Erythroblast (primary cell): ENCODE measurements around the gene TLN1.

Experiments
- DNase-seq, 2 experiments: peaks; one replicate each; lab custom pipeline; 2025; lab: John Stamatoyannopoulos, UW
- GATA1 ChIP-seq: IDR thresholded peaks from 2 replicates; pipeline ENCODE4 v1.6.1; 2011; ENCODE audit warnings: low read depth, mild to moderate bottlenecking, control low read depth, low read length, moderate library complexity
- POLR2A ChIP-seq: IDR thresholded peaks from 2 replicates; pipeline ENCODE4 v1.6.1; 2011; ENCODE audit warnings: mild to moderate bottlenecking, low read length

Gene TLN1

DNA sequence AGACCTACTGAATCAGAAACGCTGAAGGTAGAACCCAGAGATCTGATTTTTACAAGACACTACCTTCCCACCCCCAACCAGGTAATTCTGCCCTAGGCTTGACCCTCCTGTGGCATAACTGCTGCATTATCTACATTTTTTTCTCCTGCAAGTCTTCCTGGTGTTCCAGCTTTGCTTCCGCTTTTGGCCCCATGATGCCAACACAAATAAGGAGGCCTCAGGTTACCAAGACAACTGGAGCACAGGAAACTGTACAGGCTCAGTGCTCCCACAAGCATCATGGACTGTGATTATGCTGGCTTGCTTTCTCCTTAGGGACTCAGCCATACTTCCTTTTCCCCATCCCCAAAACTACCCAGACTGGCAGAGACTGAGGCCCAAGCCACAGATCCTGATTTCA is 28.7 kb upstream of the TLN1 start:
- TF ChIP-seq GATA1, result no peak
- TF ChIP-seq POLR2A, result no peak
- DNase-seq, result no peak

DNA sequence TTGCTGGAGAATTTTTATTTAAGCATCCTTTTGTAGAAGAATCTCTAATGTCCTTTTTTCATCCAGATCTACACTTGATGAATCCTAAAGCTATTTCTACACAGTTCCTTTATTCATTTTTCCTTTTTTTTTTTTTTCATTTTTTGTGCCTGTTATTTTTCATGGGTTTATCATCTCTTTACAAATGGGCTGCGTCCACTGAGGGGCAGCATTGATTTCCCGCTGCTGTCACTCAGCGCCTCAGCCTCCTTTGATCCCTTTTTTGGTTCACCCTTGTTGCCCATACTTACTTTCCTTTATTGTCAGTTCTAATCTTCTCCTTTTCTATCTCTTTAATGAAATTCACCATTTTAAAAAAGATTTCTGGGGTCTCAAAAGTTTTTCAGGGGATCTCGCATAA is 27.8 kb upstream of the TLN1 start:
- no peak for DNase-seq
- TF ChIP-seq POLR2A (no peak), GATA1 (no peak)

DNA sequence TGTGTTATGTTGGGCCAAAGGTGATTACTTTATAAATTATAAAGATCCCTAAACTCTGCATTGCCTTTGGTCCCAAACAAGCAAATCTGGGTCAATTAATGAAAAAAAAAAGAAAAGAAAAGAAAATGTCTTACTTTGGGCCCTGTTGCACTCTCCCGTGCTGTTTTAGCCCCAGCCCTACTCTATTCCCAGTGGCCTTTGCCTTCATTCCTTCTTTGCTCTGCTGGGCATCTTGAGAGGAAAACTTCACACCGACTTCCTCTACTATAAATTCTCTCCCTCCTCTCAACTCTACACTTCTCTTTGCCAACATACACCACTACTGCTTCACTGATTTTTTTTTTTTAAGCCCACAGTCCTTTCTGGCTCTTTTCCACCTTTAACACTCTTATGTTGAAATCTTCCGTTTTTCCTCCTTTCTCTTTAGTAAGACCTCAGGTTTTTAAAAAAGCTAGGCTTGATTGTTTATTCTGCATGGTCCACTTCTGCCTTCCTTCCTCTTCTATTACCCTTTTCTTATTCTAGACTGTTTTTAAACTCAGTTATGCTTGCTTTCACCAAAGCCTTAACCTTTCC is 26.6 kb upstream of the TLN1 start:
- no peak for DNase-seq
- TF ChIP-seq GATA1, result no peak
- no peak for TF ChIP-seq POLR2A

DNA sequence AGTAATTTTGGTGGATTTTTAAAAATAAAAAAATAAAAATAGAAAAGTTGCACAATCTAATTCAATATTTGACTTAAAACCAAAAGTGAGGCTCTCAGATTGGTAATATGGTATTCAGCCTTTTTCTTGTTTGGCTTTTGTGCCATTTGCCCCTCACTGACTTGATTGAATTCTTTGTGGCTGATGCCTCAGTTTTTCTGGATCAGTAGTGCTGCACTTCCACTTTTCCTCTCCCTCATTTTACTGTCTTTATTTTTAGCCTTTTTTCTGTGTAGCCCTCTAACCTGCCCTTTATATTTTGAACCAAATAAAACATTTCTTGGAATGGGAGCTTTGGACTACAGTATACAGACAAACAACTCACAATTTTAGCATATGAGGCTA is 25.9 kb upstream of the TLN1 start:
- TF ChIP-seq POLR2A (no peak), GATA1 (no peak)
- no peak for DNase-seq

DNA sequence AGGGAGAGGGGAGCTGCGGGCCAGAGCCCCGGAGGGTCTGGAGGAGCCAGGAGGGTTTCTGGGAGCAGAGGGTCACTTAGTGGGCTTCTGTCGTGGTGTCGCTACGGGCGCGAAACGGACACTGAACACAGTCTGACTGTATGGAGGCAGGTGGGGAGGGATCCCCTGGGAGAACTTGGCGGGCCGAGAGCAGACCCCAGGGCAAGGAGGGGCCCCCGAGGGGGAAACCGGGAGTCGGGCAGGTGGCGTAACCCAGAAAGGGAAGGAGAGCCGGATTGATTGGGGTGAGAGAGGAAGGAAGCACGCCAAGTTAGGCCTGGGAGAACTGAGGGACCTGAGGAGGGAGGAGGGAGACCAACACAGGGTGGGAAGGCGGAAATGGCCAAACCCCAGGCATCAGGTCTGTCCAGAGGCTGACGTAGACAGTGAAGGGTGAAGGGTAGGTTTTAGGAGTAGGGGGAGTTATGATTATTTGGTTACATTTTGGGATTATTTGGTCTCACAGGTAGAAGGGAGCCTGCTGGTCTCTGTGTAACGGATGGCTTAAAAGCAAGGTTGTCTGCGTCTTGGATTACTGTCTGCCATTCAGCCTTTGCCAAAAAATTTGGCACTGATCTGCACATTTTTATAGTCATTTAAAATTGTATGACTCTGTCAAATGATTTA is 25.4 kb upstream of the TLN1 start:
- DNase-seq, result peak; percentile 47 to 49
- TF ChIP-seq POLR2A (peak; percentile 63), GATA1 (no peak)

DNA sequence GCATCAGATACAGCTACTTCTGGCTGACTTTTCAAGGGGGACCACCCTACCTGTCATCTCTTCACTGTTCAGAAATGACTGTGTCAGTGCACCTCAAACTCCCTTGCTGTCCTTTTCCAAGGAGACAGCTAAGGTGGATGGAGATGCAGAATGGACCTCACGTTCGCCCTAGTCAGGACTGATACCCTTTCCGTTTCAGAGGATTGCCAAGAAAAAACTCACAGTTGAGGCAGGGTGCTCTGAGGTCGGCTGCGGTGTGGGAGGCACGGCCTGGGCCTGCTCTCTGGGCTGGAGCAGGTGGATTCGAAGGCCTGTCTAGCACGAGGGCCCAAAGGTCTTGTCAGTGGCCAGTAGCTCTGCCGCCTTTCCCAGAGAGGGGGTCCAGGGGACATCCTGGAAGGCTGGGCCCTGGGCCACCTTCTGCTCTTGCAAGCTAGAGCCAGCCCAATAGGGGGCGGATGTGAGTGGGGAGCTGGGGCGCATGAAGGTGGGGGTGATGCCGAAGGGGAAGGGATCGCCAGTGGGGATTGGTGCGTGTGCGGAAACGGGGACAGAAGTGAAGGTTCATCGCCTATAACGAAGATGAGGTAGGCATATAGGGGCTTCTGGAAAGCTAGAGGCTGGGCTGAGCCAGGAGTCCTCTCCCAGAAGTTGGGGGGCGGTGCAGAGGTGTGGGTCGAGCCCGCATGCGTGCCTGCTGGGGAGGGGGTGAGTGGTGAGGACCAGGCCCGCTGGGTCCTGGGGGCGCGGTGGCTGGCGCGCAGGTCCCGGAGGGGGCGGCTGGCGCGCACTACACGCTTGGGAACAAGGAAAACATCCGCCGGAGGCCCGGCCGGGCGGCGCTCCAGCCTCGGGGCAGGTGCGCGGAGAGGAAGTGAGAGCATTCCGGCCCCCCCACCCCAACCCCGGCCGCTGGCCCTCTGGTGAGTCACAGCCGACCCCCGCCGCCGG is 24.6 kb upstream of the TLN1 start:
- peak; percentile 77 to 80 for DNase-seq

DNA sequence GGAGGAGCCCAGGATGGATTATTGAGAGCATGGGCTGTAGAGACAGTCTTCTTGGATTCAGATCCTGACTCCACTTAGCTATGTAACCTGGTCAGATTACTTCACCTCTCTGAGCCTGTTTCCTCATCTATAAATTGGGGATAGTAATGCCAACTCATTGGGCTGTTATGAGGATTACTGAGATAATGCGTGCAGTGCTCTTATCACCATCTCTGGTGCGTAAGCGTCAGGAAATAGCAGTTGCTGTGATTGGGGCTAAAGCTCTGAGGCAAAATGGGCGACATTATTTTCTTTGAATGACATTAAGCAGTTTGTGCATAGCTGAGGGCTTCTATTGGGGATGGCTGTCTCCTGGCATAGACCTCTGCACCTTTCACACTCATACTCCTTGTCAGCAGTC is 23.1 kb upstream of the TLN1 start:
- DNase-seq, result peak; percentile 56 to 58
- TF ChIP-seq GATA1 (no peak), POLR2A (no peak)

More for the DNA sequence above, 24.6 kb upstream of the TLN1 start:
- TF ChIP-seq POLR2A, result peak; percentile 28
- no peak for TF ChIP-seq GATA1

DNA sequence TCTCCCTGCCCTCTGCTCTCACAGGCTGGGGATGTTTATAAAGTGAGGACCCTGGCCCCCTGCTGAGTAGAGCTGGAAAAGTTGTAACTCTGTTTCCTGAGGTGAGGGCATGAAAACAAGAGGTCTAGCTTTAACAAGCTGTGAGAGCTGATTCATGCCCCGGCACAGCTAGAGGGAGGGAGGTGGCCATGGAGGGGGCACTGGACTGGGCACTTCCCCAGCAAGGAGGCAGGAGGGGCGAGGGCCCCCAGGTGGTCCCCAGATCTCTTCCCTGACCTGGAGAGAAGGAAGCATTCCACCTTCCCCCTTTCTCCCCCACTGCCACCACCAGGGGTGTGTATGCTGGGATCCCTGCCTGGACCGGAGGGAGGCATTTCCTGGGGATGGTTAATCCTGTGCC is 22.3 kb upstream of the TLN1 start, which contains the start of gene MSMP:
MSMP (minus strand) TSS at position 13 of the 400 bp plus-strand sequence. CDS start 147 bp downstream, outside the sequence.
- no peak for DNase-seq
- TF ChIP-seq POLR2A, result no peak
- TF ChIP-seq GATA1, result no peak

DNA sequence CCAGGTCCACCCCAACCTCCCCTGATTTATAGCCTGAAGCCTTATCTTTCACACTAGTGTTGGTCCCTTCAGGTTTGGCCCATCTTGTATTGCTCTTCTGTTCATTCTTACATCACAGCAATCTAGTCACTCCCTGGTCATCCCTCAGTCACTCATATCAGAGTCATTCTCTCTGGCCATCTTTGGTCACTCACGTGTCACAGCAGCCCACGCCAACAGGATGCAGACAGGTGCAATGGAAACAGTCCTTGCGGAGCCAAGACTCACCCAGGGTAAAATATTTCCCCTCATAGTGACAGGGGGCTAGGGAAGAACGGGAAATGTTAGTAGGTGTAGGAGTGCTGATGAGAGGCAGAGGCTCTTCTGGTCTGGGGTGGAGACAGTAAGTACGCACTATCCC is 21.5 kb upstream of the TLN1 start:
- no peak for TF ChIP-seq GATA1
- no peak for TF ChIP-seq POLR2A
- no peak for DNase-seq

DNA sequence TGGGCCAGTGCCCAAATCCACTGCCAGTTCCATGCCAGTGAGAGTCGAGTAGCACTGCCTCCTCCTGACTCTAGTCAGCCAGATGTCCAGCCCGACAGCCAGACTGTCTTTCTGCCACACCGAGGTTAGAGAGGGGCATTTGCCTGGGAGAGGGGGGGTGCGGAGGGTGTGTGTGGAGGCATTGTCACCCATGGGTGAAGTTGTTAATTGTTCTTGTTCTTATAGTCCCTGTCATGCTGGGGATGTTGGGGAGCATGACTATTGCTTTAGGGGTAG is 18.2 kb upstream of the TLN1 start:
- no peak for TF ChIP-seq POLR2A
- TF ChIP-seq GATA1, result no peak
- DNase-seq, result no peak

DNA sequence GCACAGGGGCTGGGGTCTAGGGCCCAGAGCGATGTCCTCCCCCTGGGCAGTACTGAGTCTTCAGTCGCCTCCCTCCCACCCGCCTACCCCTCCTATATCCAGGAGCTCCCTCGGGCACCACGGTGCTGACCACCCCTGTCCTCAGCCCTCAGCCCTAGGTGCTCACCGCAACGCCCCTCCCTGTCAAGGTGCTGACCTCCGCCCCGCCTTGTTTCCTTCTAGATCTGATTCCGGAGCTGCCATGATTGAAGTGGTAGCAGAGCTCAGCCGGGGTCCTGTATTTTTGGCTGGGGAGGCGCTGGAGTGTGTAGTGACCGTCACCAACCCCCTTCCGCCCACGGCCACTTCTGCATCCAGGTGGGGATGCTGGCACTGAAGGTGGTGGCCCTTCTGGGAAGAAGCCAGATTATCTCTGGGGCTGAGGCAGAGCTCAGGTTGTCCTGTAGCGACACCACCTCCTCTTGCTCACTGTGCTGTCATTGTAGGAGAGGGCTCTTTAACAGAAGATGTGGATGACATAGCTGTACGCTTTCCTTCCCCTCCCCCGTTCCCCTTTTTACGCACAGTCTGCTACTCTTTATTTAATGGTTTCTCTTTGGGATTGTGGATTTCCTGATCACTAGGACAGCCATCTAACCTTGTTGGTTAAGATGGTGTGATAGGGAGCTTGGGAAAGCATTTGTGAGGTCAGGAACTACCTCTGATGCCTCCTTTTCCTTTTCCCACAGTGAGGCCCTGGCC is 17.7 kb upstream of the TLN1 start:
- DNase-seq, result peak; percentile 45 to 53
- TF ChIP-seq GATA1 (no peak), POLR2A (no peak)

DNA sequence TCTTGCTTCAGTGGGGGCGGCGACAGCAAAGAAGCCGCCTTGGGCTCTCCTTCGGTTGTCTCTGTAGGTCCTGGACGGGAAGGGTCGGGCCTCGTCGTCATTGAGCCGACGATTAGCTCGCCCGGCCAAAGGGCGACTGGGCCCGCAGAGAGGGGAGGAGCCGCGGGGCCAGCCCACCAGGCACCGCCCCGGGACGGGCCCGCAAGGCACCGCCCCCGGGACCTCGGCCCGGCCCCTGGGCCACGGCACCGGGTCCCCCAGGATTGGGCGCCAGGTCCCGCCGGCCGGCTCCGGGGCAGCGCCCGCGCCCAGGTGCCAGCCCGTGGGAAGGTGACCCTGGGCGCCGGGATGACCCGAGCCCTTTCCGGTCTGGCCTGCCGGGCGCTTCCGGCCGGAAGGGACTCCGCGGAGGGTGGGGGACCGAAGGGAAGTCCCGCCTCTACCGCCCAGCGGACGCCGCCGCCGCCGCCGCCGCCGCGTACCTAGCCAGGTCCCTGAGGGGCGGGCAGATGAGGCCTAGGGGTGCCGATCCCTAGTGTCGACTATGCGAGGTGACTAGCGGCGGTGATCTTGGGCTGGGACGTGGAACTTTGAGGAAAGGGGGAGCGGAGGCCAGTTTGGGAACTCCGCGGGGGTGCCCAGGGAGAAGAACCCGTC is 17.0 kb upstream of the TLN1 start, which contains the start of the genes GBA2 and RGP1:
GBA2 (minus strand) TSS at position 371 of the 657 bp plus-strand sequence. CDS start 524 bp downstream, outside the sequence.
RGP1 (plus strand) TSS at position 430 of the 657 bp plus-strand sequence. CDS start 469 bp downstream, outside the sequence.
- TF ChIP-seq POLR2A, result peak; percentile 64
- TF ChIP-seq GATA1, result no peak
- peak; percentile 82 to 87 for DNase-seq
